Fibroblast of gingiva (primary cell): ENCODE measurements around the gene MYO7B.
"Not testable (repeated sequence)": the region's sequence is repeated elsewhere in the genome, so short reads cannot be mapped to it uniquely, and the experiment has no call there.

Experiments
- DNase-seq: peaks from one replicate; pipeline ENCODE4 v3.0.0-alpha.2; 2011; ENCODE audit warnings: low read depth

The MYO7B gene

DNA sequence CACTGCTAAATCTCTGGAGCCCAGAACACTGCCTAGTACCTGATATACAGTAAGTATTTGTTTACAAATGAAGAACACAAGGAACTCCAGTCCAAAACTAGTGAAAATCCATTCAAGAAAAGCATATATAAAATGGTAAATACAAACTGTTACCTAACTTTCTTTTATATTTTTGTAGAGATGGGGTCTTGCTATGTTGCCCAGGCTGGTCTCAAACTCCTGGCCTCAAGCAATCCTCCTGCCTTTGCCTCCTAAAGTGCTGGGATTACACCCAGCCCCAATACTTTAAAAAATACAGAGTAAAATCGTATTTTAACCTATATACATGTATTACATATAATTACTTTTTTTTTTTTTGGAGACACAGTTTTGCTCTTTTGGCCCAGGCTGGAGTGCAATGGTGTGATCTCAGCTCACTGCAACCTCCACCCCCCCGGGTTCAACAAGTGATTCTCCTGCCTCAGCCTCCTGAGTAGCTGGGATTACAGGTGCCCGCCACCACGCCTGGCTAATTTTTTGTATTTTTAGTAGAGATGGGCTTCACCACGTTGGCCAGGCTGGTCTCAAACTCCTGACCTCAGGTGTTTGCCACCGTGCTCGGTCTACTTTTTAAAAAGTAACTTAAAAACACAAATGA is 11.2 kb upstream of the MYO7B start:
- not testable (repeated sequence) for DNase-seq

DNA sequence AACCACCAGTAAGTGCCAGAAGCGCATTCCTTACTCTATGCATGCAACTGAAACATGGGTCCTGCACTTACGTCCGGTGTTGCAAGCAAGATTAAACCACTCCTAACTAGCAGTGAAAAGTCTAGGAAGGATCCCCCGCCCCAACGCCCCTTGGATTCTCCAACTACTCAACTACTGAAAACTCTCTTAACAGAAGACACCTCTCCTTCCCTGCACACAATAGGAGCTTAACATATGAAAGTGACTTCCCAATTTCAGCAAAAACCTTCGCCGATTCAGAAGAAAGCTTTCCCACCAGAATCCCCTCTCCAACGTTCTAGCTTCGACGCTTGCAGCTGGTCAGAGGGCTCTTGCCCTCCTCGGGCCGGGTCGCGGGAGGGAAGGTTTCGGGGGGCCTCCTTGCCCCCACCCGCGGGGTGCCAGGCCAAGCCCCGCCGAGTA is 9.8 kb upstream of the MYO7B start:
- DNase-seq, result peak; percentile 49

DNA sequence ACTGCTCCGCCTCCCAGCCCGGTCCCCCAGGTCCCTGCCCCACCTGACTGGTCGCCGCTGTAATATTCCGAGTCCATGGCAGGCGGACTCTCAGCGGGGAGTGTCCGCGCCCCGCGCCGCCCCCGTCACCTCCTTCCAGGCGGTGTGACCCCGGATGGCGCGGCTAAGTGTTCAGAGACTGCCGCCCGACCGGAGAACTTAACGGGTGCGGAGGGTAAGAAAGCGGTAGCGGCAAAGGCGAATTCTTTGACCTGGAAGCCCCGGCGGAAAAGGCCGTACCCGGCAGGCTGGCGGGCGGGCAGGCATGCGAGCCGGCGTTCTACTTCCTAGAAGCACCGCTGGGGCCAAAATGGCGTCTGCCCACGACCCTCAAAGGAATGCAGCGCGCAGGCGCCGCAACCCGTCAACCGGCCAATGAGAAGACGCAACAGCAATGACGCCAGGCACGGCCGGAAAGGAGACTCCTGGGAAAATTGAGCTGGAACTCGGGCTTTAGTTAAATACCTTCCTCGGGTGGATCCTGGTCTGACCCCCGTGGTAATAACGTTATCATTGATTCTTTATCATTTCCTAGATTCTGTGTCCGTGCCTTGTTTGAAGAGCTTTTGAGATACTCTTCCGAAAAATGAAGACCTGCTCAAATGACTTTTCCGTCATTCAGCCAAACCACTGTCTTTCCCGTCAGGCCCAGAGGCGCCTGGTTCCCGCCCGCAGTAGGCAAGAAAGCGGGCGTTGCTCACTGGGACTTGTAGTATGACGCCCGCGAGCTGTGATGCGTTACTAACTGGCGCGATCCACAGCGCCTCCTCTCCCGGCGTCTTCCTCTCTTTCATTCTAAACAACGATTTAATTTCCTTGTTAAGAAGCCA is 9.1 kb upstream of the MYO7B start, which contains the start of gene IWS1:
TSS of gene IWS1 (minus strand) at position 358 of the 869 bp plus-strand sequence. CDS start at position 77, 281 bp downstream.
- peak; percentile 96 for DNase-seq

DNA sequence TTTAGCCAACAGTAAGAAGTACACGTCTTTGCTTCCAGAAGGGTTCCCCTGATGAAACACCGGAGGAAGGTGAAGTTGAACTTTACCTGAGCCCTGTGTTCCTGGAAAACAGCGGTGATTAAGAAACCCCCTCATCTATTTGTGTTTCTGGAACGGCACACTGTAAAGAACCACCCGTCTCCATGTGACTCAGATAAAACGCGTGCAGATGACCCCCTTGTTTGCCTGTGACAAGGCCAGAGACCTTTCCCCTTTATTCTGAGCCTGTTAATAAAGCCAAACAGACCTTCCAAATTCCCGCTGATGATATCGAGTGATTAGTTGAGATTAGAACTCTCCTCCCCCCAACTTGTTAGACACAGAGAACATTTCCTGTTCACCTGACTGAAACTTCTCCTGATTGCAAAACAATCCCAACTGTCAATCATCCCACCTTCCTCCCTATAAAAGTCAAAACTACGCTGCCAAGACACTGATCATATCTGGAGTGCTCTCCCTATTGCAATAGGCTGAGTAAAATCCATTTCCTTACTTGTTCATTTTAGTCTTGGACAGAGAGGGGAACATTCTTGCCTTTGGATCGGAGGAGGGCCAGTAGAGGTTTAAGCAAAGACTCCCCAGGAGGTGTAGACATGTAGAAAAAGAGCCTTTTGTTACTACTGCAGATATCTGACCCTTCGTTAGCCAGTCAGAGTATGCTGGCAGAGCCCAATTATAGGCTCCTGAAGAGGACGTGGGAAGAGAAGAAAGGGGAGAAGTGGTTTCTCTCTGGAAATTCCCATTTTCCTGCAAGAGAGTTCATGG is 8.3 kb upstream of the MYO7B start:
- no peak for DNase-seq

DNA sequence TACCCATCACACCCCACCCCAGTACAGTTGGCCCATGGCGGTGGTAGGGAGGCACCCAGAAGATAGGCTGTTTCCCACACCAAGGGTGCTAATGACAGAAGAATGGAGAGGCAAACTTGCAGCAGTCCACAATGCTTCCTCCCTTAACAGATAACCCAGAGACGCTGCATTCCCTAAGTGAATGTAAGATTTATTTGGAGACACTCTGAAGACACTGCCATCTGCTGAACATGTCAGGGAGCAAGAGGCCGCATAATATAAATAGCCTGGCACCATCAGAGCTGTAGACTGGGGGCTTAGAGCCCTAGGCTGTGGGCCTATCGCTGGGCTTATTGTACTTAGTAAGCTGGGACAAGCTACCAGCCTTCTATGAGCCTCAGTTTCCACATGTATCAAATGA is 7.0 kb upstream of the MYO7B start:
- DNase-seq, result no peak

DNA sequence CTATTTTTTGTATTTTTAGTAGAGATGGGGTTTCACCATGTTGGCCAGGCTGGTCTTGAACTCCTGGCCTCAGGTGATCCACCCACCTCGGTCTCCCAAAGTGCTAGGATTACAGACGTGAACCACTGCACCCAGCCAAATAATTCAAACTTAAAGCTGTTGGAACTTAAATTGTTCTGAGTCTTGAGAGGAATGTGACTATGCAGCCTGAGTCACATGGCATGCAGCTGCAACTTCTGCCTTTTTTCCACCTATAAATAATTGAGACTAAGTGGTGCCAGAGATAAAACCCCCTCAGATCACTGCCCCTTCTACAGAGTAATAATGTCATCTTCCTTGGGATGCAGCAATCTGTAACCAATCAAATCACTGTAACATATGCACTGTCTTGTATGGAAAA is 6.1 kb upstream of the MYO7B start:
- DNase-seq, result not testable (repeated sequence)

DNA sequence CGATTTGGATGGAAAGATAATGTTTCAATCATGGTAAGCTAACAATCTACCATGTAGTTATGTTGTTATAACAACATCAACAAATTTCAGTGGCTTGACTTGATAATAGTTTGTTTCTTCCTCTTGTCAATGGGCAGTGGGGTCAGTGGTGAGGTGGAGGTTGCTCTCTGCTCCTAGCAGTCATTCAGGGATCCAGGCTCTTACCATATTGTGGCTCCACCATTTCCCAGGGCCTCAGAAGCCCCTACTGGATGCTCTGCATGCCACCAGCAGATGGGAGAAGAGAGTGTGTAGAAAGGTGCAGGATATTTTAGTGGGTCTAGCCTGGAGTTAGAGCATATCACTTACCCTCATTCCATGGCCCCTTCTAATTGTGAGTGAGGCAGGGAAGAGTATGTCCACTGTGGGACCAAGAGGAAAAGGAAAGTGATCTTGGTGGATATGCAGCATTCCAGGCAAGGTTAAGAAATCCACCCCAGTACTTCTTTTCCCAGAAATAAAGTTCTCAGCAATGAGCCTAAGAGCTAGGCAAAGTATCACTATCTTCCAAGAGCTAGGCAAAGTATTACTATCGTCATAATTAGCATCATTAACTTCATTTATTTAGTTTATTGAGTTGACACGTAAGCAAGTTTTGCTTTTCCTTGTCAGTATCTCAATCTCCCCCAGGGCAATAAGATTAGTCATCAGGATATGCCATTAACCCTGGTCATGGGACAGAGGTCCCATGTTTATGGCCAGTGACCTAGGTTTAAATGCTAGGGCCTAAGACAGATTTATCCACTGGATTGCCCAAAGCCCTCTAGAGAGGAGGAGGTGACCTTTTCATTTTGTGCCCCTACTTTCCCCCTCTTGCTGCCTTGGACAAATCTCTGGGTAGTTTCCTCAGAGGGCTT is 5.0 kb upstream of the MYO7B start:
- DNase-seq, result no peak

DNA sequence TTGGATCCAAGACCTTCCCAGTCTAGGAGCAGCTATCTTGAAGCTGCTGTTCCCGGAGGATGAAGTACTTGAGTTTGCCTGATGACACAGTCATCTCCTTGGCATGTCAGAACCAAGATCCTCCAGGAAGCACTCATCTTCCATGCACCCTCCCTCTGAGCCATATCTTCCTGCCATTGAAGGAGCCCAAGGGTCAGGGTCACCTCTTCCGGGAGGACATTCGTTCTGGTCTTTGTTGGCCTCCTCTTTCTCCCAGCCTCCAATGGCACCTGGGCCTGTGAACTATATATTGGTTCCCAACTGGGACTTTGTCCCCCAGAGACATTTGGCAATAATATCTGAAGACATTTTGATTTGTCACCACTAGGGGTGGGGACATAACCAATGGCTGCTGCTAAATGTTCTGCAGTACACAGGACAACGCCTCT is 4.2 kb upstream of the MYO7B start:
- DNase-seq, result no peak

DNA sequence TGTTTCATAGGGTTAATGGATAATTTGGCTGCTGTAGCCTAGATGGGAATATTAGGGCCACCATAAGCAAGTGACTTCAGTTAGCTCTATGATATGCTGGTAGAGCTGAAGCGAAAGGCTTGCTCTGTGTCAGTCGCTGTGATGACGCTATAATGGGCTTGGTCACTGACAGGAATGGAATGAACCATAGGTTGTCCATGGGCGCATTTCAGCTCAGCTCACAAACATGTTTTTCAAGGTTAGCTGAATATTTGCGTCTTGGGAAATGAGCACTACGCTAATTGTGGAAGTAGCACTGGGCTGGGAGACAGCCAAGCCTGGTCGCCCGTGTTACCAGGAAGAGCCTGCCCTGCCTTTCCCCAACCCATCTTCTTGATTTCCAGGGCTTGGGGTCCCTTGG is 3.2 kb upstream of the MYO7B start:
- DNase-seq, result no peak

DNA sequence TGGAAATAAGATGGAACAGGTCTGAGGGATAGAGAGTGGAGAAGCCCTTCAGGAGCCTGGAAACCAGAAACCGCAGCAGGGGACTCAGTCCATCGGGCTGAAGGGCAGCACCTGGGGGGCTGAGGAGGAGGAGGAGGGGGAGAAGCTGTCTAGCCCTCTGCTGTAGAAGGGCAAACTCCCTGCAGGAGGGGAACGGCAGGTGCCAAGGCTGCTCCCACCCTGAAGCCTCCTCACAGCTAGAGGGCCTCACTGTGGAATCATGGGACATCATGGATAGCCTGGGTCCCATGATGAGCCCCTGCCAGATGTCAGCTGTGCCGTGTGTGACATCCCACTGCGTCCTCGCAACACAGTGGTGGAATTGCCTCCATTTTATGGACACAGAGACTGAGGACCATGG is 435 bp downstream of the MYO7B start:
- DNase-seq, result no peak

DNA sequence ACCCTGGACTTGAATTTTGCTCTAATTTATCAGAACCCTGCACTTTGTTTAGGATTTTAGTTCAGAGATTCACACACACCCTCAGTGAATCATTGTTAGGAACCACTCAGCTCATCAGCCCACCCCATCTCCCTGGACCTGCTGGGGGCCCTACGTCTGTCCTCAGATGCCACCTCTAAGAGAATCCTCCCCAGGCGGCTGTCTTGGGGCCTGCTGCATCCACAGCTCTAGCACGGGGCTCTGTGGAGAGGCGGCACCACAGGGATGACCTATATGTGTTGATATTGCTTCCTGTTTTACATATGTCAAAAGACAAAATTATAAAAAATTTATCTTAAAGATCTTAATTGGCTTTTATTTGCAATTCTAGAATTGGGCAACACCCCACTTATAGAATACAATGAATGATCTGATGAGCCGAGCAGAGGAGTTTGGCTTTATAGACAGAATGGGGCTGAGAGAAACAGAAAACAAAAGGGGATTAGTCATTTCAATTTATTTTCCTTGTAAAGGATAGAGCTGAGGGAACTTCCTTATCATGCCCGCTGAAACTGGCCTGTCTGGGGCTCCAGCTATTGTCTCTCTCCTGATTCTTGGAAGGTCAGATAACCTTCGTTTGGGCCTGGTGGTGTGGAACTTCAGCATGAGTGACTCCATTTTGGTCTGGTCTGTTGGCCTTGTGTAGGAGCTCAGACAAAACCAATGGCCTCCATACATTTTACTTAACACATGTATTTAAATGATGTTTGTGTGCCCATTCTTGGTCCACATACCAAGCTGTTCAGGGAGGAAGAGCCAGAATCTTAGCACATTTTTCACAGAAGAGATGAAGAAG is 1.4 kb downstream of the MYO7B start:
- DNase-seq, result no peak

DNA sequence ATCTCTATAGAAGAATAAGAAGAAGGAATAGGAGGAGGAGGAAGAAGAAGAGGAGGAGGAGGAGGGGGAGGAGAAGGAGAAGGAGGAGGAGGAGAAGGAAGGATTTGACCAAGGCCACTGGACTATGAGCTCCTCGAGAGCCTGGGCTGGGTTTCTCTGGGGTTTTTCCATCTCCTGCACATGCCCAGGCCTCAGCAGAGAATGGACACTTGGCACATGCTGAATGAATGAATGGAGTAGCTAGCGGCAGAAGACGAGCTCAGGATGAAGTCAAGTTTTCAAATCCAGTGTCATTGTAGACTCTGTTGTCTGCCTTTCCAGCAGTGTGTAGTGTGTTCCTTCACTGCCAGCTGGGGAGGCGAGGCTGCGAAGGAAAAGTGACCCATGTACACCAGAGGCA is 2.2 kb downstream of the MYO7B start:
- DNase-seq, result no peak

DNA sequence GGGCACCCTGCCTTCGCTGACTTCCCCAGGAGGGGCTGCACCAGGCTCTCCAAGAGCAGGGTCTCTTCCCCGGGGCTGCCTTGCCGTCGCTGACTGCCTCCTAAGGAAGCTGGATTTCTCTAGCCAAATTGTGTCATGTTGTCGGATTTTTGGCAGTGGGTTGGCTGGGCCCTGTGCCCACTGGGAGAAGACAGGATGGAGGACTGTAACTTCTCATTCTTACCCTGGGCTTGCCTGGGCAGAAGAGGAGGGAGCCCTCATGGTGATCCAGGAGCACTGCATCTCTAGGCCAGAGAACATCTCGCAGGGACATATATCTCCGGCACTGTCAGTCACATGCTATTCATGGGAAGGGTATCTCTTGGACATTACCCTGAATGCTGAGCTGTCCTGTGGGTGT is 6.3 kb downstream of the MYO7B start:
- DNase-seq, result no peak

DNA sequence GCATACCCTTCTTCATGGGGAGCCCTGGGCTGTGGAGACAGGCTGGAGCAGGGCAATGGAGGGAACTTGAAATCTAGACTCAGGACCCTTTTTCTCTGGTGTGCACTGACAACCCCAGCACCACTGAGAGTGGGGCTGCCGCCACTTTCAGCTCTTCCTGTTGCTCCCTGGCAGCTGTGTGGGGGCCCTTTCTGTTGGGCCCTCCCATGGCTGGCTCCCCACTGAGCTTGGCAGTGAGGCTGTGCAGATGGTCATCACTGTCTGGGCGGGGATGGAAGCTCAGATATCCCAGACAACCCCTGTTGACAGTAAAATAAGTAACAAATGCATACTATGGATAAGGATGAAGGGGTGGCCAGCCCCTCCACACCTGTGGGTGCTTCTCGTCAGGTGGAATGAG is 6.7 kb downstream of the MYO7B start:
- DNase-seq, result no peak

DNA sequence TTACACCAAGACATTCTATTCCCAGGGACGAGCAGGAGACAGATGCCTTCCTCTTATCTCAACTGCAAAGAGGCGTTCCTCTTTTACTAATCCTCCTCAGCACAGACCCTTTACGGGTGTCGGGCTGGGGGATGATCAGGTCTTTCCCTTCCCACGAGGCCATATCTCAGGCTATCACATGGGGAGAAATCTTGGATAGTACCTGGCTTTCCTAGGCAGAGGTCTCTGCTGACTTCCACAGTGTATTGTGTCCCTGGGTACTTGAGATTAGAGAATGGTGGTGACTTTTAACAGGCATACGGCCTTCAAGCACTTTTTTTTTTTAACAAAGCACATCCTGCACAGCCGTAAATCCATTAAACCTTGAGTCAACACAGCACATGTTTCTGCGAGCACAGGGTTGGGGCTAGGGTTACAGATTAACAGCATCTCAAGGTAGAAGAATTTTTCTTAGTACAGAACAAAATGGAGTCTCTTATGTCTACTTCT is 7.6 kb downstream of the MYO7B start:
- DNase-seq, result not testable (repeated sequence)

DNA sequence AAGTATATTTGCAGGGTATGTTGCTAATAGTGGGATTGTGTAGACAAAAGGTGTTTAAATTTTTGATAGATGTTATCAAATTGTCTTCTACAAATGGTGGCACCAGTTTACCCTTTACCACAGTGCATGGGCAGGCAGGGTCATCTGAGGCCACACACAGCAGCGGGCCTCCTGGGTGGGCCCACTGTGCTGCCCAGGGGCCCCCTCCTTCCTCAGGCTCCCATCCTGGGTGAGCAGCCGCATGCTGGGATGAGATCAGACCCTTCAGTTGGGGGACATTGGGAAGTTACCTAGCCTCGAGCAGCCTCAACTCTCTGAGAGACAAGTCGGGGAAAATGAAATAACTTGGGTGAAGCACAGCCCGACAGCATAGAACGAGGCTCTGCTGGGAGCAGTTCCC is 9.7 kb downstream of the MYO7B start:
- no peak for DNase-seq

DNA sequence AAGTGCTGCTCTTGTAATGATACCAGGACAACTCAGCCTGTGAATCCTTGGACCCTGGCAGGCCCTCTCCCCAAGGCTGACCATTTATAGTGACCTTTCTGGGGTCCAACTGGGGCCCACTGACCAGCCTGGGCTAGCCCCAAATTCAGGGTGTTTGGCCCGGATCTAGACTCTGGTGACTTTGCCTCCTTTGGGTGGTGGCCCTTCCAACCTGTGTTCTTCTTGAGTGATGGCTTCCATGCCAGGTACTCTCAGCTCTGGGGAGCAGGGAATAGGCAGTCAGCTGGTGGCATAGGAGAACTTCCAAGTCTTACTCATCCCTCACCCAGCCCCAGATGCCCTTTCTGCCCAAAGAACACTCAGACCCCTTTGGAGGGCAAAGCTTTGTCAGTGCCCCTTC is 10.3 kb downstream of the MYO7B start:
- DNase-seq, result no peak

DNA sequence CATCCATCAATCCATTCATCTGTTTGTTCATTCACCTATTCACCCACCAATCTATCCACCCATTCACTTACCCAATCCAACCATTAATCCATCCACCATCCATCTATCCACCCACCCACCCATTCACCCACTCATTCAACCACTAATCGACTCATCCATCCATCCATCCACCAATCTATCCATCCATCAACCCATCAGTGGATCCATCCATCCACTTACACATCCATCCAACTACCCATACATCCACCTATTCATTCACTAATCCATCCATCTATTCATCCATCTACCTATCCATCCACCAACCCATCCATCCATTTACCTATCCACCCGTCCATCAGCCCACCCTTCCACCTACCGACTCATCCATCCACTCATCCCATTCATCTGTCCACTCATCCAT is 11.3 kb downstream of the MYO7B start:
- no peak for DNase-seq

DNA sequence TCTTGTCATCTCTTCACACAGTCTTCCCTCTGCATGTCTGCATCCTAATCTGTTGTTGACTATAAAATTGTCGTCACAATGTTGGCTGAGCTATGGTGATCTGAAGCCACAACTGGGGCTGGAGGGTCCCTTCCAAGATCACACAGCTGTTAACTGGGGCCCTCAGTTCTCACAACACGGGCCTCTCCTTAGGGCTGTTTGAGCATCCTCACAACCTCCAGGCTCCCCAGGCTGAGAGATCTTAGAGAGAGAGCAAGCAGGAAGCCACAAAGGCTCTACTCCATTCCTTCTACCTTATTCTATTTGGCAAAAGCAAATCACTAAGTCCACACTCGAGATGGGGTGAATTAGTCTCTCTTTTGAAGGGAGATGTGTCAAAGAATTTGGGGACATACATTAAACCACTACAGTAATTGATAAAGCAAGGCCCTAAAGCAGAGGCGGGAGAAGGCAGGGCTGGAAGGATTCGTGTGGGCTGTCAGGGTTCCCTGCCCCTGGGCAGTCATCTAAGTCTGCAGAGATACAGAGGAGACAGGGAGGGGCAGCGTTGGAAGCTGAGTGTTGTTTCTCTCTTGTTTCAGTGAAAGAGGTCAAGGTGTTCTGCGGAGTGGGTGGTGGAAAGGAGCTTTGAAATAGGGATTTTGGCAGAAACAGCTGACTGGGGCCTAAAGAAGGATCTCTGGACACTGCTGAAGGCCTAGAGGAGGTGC is 15.9 kb downstream of the MYO7B start:
- DNase-seq, result no peak

DNA sequence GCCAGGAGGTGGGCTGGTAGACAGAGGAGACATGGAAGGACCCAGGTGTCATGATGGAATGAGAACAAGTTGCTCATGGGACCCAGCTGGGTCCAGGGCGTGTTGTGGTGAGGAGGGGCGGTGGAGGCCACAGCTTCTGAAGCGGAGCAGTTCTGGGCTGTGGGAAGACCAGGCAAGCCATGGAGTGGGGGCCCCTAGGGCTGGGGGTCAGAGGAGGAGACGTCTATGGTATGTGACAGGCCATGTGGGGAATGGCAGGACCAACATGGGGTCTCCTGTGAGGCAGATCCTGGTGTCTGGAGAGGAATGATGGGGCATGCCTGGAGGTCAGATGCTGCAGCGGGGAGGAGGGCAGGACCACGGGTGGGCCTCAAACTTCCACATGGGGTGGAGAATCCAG is 16.9 kb downstream of the MYO7B start:
- no peak for DNase-seq
